GM18951 (cell line): ENCODE data around the gene CCDC3.

ENCODE experiments used
- POLR2A ChIP-seq: IDR thresholded peaks from 4 replicates; pipeline ENCODE4 v1.6.1; 2011; ENCODE audit warnings: mild to moderate bottlenecking; ENCODE audit not compliant: insufficient read length, insufficient read depth; ENCODE audit errors: extremely low read depth
- in situ Hi-C: fragments of 300-500 bp; cut with MboI; formaldehyde crosslinking; loops from one replicate; pipeline ENCODE4 v1.12.0; 2022; ENCODE audit warnings: low sequenced_read_pairs, mixed read lengths, inconsistent platforms; ENCODE audit not compliant: unreplicated experiment

CCDC3 gene

DNA sequence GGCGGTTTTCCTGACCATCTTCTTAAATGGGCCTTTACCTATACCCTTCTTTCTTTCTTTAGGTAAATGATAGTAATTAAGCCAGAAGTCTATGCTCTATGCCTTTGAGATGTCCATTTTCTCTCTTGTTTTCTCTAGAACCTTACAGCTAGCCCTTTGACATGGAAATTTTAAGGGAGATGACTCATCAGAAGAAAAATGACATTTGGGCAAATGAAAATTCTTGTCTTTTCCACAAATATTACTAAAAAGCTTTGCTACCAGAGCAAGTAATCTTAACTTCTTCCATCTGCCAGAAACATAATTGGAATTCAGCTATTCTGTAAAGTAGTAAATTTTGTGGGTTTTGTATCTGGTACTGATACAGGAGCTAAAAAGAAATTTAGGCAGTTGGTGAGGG is 59.5 kb downstream of the CCDC3 start:
- in situ Hi-C loops: no loop called here
- no peak for TF ChIP-seq POLR2A

DNA sequence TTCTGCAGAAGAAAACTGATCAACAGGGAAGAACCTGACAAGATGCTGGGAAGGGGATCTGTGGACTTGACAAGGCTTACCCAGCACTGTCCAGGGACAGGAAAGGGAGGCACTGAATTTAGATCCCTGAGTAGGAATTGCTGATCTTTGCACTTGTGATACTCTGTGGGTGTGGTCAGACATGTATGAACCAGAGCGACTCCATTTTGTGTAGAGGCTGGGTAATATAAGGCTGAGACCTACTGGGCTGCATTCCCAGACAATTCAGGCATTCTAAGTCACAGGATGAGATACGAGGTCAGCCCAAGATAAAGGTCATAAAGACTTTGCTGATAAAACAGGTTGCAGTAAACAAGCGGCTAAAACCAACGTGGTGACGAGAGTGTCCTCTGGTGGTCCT is 60.7 kb downstream of the CCDC3 start:
- in situ Hi-C loops: no loop called here
- no peak for TF ChIP-seq POLR2A

DNA sequence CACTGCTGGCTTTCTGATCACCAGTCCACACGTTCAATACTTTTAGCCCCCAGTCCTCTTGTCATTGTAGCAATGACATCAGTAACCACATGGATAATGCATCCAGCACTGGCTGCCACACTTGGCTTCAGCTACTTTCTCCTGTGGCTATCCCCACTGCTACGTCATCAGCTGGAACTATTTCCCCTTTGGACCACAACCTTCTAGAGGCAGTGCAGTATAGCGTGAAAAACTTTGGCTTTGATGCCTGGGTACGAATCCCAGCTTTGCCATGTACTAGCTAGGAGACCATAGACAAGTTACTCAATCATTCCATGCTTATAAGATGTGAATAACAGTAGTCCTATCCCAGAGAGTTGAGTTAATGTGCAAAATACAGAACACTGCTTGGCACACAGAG is 63.2 kb downstream of the CCDC3 start:
- in situ Hi-C loops: no loop called here

DNA sequence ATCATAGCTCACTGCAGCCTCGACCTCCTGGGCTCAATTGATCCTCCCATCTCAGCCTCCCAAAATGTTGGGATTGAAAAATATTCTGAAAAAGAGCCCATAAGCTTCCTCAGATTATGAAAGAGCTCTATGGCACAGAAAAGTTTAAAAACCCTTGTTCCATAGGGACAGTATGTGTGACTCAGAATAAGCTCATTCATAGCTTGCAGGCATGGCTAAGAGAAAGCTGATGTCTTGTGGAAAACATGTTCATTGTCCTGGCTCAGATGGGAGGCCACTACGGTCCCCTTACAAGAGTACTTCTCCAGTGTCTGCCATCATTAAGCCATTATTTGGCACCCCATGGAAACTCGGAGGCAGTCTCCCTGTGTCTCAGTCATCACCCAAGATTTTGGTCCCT is 64.0 kb downstream of the CCDC3 start:
- no peak for TF ChIP-seq POLR2A
- in situ Hi-C loops: no loop called here

More for the DNA sequence above, 63.2 kb downstream of the CCDC3 start:
- no peak for TF ChIP-seq POLR2A

DNA sequence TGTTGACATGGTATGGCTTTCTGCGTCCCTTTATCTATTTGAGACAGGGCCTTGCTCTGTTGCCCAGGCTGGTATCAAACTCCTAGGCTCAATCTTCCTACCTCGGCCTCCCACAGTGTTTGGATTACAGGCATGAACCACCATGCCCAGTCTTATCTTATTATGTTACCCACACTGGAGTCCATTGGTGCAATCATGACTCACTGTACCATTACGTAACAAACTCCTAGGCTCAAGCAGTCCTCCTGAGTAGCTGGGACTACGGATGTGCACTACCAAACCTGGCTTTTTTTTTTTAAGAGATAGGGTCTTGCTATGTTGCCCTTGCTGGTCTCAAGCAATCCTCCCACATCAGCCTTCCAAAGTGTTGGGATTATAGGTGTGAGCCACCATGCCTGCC is 66.7 kb downstream of the CCDC3 start:
- in situ Hi-C loops: no loop called here
- TF ChIP-seq POLR2A: no peak

DNA sequence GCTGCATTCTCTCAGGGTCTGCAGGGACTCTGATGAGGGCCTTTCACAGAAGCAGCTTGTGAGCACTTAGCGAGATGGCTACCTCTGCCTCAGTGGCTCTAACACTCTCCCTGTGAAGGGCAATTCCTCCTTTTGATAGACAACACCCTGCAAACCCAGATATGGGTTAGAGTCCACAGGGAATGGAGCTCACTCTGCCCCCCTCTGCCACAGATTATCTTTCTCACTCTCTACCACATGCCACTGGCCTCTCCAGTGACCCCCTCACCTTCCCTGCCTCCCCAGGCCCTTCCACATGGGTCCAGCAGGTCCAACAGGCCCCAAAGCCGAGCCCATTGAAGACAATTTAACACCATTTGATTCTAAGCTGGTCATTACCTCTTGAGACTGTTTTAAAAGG is 72.1 kb downstream of the CCDC3 start:
- no peak for TF ChIP-seq POLR2A
- in situ Hi-C loops: no loop called here

DNA sequence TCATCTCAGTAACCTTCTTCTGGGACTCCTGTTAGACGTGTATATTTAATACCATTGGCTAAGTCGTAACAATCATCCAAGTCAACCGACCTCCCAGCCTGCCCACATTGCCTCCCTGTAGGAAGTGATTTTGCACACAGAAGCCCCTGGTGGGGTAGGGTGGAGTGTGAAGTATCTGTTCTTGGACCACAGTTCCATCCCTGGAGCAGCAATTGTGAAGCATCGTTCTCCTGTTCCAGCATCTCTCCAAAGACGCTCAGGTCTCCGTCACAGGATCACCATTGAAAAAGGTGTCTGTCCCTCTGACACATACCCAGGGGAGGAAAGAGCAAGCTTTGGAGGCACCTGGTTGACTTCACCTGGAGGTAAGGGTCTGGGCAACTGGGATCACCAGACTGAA is 72.9 kb downstream of the CCDC3 start:
- in situ Hi-C loops: no loop called here
- no peak for TF ChIP-seq POLR2A

DNA sequence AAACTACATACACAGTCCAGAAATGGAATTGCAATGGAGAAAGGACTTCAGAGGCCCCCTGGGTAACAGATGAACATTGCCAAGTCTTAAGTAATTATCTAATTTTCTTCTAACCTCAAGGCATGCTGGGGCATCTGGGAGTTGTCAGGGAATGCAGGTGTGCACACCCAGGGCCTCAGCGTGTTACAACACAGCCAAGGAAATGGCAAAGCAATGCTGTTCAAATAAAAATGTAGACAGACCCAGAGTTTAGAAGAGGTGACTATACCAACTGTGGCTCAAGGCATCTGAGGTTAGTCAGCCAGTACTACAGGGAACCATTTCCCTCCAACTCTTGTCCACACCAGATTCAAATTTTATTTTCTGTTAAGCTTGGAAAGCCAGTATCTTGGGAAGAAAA is 73.6 kb downstream of the CCDC3 start:
- TF ChIP-seq POLR2A: no peak
- in situ Hi-C loops: no loop called here

DNA sequence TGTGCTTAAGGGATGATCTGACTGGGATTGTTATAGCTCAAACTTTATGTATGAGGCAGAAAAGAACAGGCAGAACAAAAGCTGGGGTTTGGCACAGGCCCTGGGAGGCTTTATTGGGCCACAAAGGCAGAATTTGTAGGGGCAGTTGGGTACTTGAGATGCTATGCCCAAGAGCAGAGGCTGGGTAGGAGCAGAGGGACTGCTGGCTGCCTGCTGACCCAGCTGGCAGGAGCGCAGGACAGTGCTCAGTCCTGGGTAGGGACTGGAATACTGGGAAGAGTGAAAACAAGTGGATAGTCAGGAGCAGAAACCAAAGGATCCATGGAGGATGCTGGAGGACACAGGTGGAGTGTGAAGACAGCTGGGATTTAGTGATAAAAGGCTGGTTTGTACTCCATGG is 75.7 kb downstream of the CCDC3 start:
- no peak for TF ChIP-seq POLR2A
- in situ Hi-C loops: no loop called here

DNA sequence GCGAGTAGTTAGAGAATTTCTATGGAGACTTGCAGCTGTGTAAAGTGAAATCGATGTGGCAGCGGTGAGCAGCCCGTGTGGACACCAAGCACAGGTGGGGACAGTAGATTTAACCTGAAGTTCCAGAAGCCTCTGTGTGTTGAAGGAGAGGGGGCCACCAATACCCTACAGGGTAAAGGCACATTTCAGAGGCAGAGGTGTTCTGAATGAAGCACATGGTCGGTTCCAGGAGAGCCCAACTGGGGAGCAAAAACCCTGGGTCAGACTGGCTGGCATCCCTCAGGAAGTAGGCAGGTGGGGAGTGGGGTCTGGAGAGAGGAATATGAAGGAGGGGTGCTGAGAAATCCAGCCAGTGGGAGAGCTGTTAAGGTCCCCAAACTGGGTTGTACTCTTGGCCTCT is 76.6 kb downstream of the CCDC3 start:
- in situ Hi-C loops: no loop called here
- no peak for TF ChIP-seq POLR2A

DNA sequence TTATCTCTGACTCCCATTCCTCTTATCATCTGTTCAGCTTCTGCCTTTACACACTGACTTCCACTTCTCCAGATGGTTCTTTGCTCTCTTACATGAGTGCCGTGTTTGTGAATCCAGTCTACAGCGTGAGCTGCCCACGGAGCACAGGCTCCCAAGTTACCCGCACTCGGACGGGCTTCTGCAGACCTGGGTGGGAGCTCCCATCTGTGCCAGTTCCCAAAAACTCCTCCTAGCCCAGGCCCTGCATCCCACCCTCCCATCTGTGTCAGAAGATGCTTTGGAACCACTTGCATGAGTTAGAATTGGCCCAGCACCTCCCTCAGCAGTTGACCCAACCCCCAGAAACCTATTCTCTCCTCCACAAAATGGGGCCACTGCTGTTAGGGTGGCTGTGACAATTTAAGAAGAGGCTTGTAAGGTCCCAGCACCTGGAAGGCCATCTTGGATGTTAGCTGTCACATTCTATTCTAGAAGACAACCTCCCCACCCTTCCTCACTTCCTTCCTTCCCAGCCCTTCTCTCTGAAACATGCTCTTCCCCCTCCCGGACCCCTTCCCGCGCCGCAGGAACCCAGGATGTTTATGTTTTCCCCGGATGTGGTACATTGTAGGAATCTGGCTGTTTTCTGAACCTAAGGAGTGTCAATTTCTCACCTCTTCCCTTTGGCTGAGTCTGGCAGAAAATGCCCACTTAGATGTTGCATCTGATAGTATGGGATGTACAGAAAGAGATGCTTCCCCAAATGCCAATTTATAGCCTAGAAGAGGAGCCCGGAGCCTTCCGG is 79.2 kb downstream of the CCDC3 start:
- TF ChIP-seq POLR2A: no peak
- in situ Hi-C loops: no loop called here

DNA sequence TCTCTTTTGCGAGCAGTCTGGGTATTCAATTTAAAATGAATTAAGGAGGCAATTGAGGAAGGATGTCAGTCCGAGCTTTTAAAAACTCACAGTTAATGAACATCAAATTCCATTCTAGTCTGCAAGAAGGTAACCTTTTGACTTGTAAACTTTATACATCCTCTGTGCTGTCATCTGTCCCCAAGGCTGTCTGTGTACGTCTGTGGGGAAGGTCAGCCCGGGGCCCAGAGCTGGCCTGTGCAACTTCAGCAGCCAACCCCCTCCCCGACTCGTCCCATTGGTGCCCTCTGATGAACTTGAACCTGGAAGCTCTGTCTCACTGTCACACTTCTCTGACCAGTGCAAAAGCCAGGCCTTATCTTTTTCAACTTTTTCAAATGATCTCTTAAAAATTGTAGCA is 80.3 kb downstream of the CCDC3 start:
- in situ Hi-C loops: no loop called here
- TF ChIP-seq POLR2A: no peak

DNA sequence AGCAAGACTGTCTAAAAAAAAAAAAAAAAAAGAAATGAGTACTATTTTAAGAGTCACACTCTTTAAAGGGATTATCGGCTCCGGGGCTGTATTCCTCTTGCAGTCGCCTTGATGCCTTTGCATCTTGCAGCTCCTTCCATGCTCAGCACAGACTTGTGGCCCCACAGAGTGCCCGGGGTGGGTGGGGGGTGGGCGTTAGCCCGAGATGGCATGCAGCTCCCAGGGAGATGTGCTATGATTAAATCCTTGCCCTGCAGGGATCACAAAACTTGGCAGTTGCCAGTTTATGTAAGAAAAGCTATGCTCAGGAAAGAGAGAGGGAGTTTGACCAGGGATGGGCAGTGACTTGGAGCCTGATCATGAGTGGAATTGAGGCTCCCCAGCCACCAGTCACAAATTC is 81.9 kb downstream of the CCDC3 start:
- in situ Hi-C loops: no loop called here
- no peak for TF ChIP-seq POLR2A

DNA sequence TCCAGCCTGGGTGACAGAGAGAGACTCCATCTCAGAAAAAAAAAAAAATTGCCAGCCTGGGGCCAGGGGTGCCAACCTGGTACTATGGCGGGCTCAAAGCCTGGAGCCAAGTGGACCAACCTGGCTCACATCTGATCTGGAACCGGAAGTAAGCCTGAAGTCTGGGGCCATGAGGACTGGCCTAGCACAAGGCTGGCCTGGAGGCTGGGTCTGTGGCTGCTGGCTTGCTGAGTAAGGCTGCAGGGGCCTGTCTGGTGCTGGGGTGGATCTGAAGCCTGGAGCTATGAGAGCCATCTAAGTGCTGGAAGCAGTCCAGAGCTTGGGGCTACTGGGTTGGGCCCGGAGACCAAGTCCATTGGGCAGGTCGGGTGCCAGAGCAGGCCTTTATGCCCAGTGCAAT is 84.9 kb downstream of the CCDC3 start:
- TF ChIP-seq POLR2A: no peak
- in situ Hi-C loops: no loop called here
